H1 (cell line): Measurements from ENCODE around the gene MAPKAPK5. TPM values are rescaled to one million over a fixed set of nuclear protein-coding genes. Genes with fewer than 3 reads are reported as not detected.

Experiments
- CTCF ChIA-PET: fragments of 300-600 bp; sonication (Branson Sonifier 250); formaldehyde crosslinking; loops from one replicate; lab custom pipeline; 2021; ENCODE audit not compliant: partially characterized antibody; lab: Charles Lee
- POLR2A ChIA-PET: fragments of 300-600 bp; sonication (Branson Sonifier 250); formaldehyde crosslinking; loops from one replicate; lab custom pipeline; 2021; ENCODE audit warnings: inconsistent platforms; ENCODE audit not compliant: partially characterized antibody; lab: Charles Lee
- DNase-seq, 2 experiments: peaks; one replicate each; pipeline versions ENCODE4 v3.0.0 to v3.0.0-alpha.2; 2010 to 2022; ENCODE audit warnings: low spot score in 2 of 2, low read depth in 1 of 2, mixed read lengths in 1 of 2
- FAIRE-seq: peaks from 2 replicates; lab custom pipeline; 2011; peaks lifted over from hg19 to GRCh38; lab: Jason Lieb, UNC
- H2AFZ ChIP-seq: 2 replicates; pipeline ENCODE4 v1.8.1; 2012; ENCODE audit warnings: low read length, inconsistent platforms
- H2AK5ac ChIP-seq: 2 replicates; pipeline ENCODE4 v1.6.1; 2013; ENCODE audit warnings: low read depth, low read length
- H2BK120ac ChIP-seq: replicated peaks from 2 replicates; pipeline ENCODE3; 2013; ENCODE audit warnings: low read depth, low read length, inconsistent platforms
- H2BK12ac ChIP-seq: 2 replicates; pipeline ENCODE4 v1.6.1; 2013; ENCODE audit warnings: low read depth, low read length
- H2BK15ac ChIP-seq: 2 replicates; pipeline ENCODE4 v1.6.1; 2013; ENCODE audit warnings: low read length
- H2BK20ac ChIP-seq: 2 replicates; pipeline ENCODE4 v1.6.1; 2013; ENCODE audit warnings: low read length
- H2BK5ac ChIP-seq: 2 replicates; pipeline ENCODE4 v1.6.1; 2013; ENCODE audit warnings: low read depth, low read length
- H3K14ac ChIP-seq: 2 replicates; pipeline ENCODE4 v1.6.1; 2013; ENCODE audit warnings: inconsistent platforms; ENCODE audit not compliant: insufficient read length
- H3K18ac ChIP-seq: 2 replicates; pipeline ENCODE4 v1.6.1; 2013; ENCODE audit warnings: low read length; ENCODE audit errors: extremely low read depth
- H3K23ac ChIP-seq: 2 replicates; pipeline ENCODE4 v1.6.1; 2013; ENCODE audit warnings: inconsistent platforms; ENCODE audit not compliant: insufficient read length
- H3K23me2 ChIP-seq: 2 replicates; pipeline ENCODE4 v1.6.1; 2013; ENCODE audit warnings: low read depth, low read length
- H3K27ac ChIP-seq: 2 replicates; pipeline ENCODE4 v1.6.1; 2011; ENCODE audit warnings: low read depth, low read length, inconsistent platforms
- H3K27me3 ChIP-seq, 4 experiments: replicated peaks in 1 of 4; 1 replicate in 1 of 4; 2 replicates in 3 of 4; pipeline versions ENCODE4 v1.6.1 to v1.8.1; 2011 to 2013; ENCODE audit warnings: low read length in 3 of 4, mild to moderate bottlenecking in 3 of 4, inconsistent platforms in 2 of 4, mixed read lengths in 2 of 4, moderate library complexity in 1 of 4; ENCODE audit not compliant: control insufficient read depth in 3 of 4, insufficient read depth in 3 of 4; ENCODE audit errors: extremely low read depth in 1 of 4
- H3K36me3 ChIP-seq, 4 experiments: 2 replicates each; pipeline versions ENCODE4 v1.6.1 to v1.8.1; 2011 to 2013; ENCODE audit warnings: mild to moderate bottlenecking in 4 of 4, low read length in 3 of 4, moderate library complexity in 2 of 4, control low read depth in 1 of 4, inconsistent platforms in 1 of 4; ENCODE audit not compliant: insufficient read depth in 4 of 4, control insufficient read depth in 2 of 4
- H3K4ac ChIP-seq: replicated peaks from 2 replicates; pipeline ENCODE3; 2013; ENCODE audit warnings: low read length, low read depth, mixed read lengths, inconsistent platforms; ENCODE audit not compliant: insufficient read length
- H3K4me1 ChIP-seq, 4 experiments: replicated peaks in 1 of 4; 1 replicate in 1 of 4; 2 replicates in 3 of 4; pipeline versions ENCODE4 v1.6.1 to v1.8.1; 2011 to 2013; ENCODE audit warnings: low read length in 3 of 4, inconsistent platforms in 2 of 4, mixed read lengths in 1 of 4; ENCODE audit not compliant: insufficient read depth in 4 of 4, control insufficient read depth in 3 of 4
- H3K4me2 ChIP-seq, 2 experiments: 2 replicates each; pipeline versions ENCODE4 v1.6.1 to v1.8.1; 2011 to 2013; ENCODE audit warnings: low read depth in 2 of 2, low read length in 2 of 2, control low read depth in 1 of 2, inconsistent platforms in 1 of 2, mild to moderate bottlenecking in 1 of 2; ENCODE audit not compliant: insufficient read depth in 1 of 2
- H3K4me3 ChIP-seq, 4 experiments: fragments of 200-600, 300-600 bp in 1 of 4; sonication (generic), shearing (Covaris generic), sonication (Bioruptor Twin) in 1 of 4; 2 replicates each; pipeline versions ENCODE4 v1.5.1 to v1.8.1; 2011 to 2016; ENCODE audit warnings: low read length in 4 of 4, low read depth in 3 of 4, control low read depth in 2 of 4, inconsistent platforms in 2 of 4, mild to moderate bottlenecking in 2 of 4, mixed read lengths in 1 of 4, moderate library complexity in 1 of 4; ENCODE audit not compliant: insufficient read depth in 2 of 4; ENCODE audit errors: extremely low read depth in 1 of 4
- H3K56ac ChIP-seq: replicated peaks from 2 replicates; pipeline ENCODE3; 2013; ENCODE audit warnings: low read depth, mild to moderate bottlenecking, mixed read lengths, low read length, inconsistent platforms; ENCODE audit not compliant: insufficient read length
- H3K79me1 ChIP-seq: 2 replicates; pipeline ENCODE4 v1.6.1; 2013; ENCODE audit warnings: low read depth, low read length, control low read depth
- H3K79me2 ChIP-seq, 2 experiments: 2 replicates each; pipeline versions ENCODE4 v1.6.1 to v1.8.1; 2012 to 2013; ENCODE audit warnings: low read length in 2 of 2, mild to moderate bottlenecking in 2 of 2, inconsistent platforms in 1 of 2; ENCODE audit not compliant: insufficient read depth in 2 of 2, control insufficient read depth in 1 of 2
- H3K9ac ChIP-seq, 4 experiments: replicated peaks in 1 of 4; 1 replicate in 1 of 4; 2 replicates in 3 of 4; pipeline versions ENCODE4 v1.6.1 to v1.8.1; 2011 to 2013; ENCODE audit warnings: low read depth in 3 of 4, low read length in 3 of 4, control low read depth in 2 of 4, mild to moderate bottlenecking in 2 of 4, moderate library complexity in 2 of 4, inconsistent platforms in 1 of 4; ENCODE audit errors: extremely low read depth in 1 of 4
- H3K9me3 ChIP-seq, 2 experiments: 2 replicates each; pipeline versions ENCODE4 v1.6.1 to v1.8.1; 2012 to 2013; ENCODE audit warnings: mild to moderate bottlenecking in 2 of 2, moderate library complexity in 2 of 2, control low read depth in 1 of 2, inconsistent platforms in 1 of 2, low read depth in 1 of 2, low read length in 1 of 2, mixed read lengths in 1 of 2; ENCODE audit not compliant: insufficient read depth in 2 of 2
- H4K20me1 ChIP-seq, 2 experiments: replicated peaks in 1 of 2; 2 replicates each; pipeline versions ENCODE3 to v1.8.1; 2011 to 2013; ENCODE audit warnings: inconsistent platforms in 2 of 2, low read length in 2 of 2, mild to moderate bottlenecking in 1 of 2; ENCODE audit not compliant: insufficient read depth in 2 of 2, control insufficient read depth in 1 of 2
- H4K5ac ChIP-seq: 2 replicates; pipeline ENCODE4 v1.6.1; 2013; ENCODE audit warnings: low read length, low read depth, mixed read lengths, inconsistent platforms; ENCODE audit not compliant: insufficient read length
- H4K8ac ChIP-seq: 2 replicates; pipeline ENCODE4 v1.8.0; 2013; ENCODE audit warnings: mild to moderate bottlenecking, moderate library complexity, low read length, inconsistent platforms; ENCODE audit not compliant: insufficient read depth; ENCODE audit errors: extremely low read depth
- H4K91ac ChIP-seq: replicated peaks from 2 replicates; pipeline ENCODE3; 2013; ENCODE audit warnings: low read length, mixed read lengths, inconsistent platforms; ENCODE audit not compliant: insufficient read length
- BCL11A ChIP-seq, 2 experiments: IDR thresholded peaks; one replicate each; pipeline ENCODE4 v1.6.1; 2011; ENCODE audit warnings: low read depth in 2 of 2, low read length in 2 of 2, mild to moderate bottlenecking in 2 of 2
- EGR1 ChIP-seq: IDR thresholded peaks from 2 replicates; pipeline ENCODE4 v1.6.1; 2011; ENCODE audit warnings: low read depth, low read length, borderline replicate concordance
- JUN ChIP-seq: IDR thresholded peaks from 2 replicates; pipeline ENCODE4 v1.6.1; 2011; ENCODE audit warnings: low read depth, mild to moderate bottlenecking, improper control_type of control experiment, low read length
- JUND ChIP-seq: IDR thresholded peaks from 2 replicates; pipeline ENCODE4 v1.6.1; 2011; ENCODE audit warnings: mild to moderate bottlenecking, improper control_type of control experiment, low read length
- NRF1 ChIP-seq: IDR thresholded peaks from 2 replicates; pipeline ENCODE4 v1.6.1; 2011; ENCODE audit warnings: mild to moderate bottlenecking, low read depth, low read length, improper control_type of control experiment
- RAD21 ChIP-seq, 2 experiments: IDR thresholded peaks in 1 of 2; conservative IDR thresholded peaks in 1 of 2; 2 replicates each; pipeline ENCODE4 v1.6.1; 2011; ENCODE audit warnings: low read depth in 2 of 2, low read length in 2 of 2, improper control_type of control experiment in 1 of 2, inconsistent platforms in 1 of 2, mild to moderate bottlenecking in 1 of 2, moderate library complexity in 1 of 2
- RXRA ChIP-seq: IDR thresholded peaks from 2 replicates; pipeline ENCODE4 v1.6.1; 2011; ENCODE audit warnings: low read depth, mild to moderate bottlenecking, low read length, moderate library complexity; ENCODE audit not compliant: insufficient read depth
- SUZ12 ChIP-seq: fragments of 200-600 bp; sonication (generic); IDR thresholded peaks from 2 replicates; pipeline ENCODE4 v1.6.1; 2012; ENCODE audit warnings: mild to moderate bottlenecking, inconsistent platforms, low read length, moderate library complexity, mixed read lengths
- TBP ChIP-seq: IDR thresholded peaks from 2 replicates; pipeline ENCODE4 v1.6.1; 2011; ENCODE audit warnings: low read depth, low read length, improper control_type of control experiment
- TEAD4 ChIP-seq: IDR thresholded peaks from 2 replicates; pipeline ENCODE4 v1.6.1; 2012; ENCODE audit warnings: low read depth, low read length, inconsistent platforms, mixed read lengths
- WGBS, 2 experiments: shearing (Covaris generic) in 1 of 2; methylation state at CpG; one replicate each; pipeline versions ENCODE4 v1.1.6 to v1.1.7; 2013 to 2015; ENCODE audit warnings: low lambda C conversion rate in 2 of 2, mixed read lengths in 2 of 2, inconsistent platforms in 1 of 2, low coverage in 1 of 2, missing lambda C conversion rate in 1 of 2; ENCODE audit not compliant: insufficient replicate concordance in 2 of 2, insufficient coverage in 1 of 2, insufficient read length in 1 of 2; ENCODE audit errors: extremely low coverage in 1 of 2, missing lambda C conversion rate in 1 of 2; 5-methylcytosine and 5-hydroxymethylcytosine counted together
- polyA plus RNA-seq, 7 experiments: library from polyadenylated mRNA; depleted of rRNA in 3 of 7; stranded (reverse) in 5 of 7; unstranded in 2 of 7; fragments of >200 nt in 5 of 7; fragments of 200-250 nt in 2 of 7; gene quantifications; 1 replicate in 5 of 7; 2 replicates in 1 of 7; 4 replicates in 1 of 7; pipeline versions ENCODE4 v1.2.1 to v1.2.3, GENCODE V29; 2011 to 2013; ENCODE audit warnings: missing spikeins in 2 of 7, mixed read lengths in 2 of 7
- total RNA-seq: library from RNA; stranded (reverse); fragmentation: NEBNext Ultra II Directional; extraction: Animal tissue kit (Norgen Biotek cat#: 25700); gene quantifications from 2 replicates; pipeline ENCODE4 v1.2.1, GENCODE V29; 2021
- TF ChIP-seq, protein P1 (sequence below): IDR thresholded peaks from 2 replicates; pipeline ENCODE4 v1.6.1; 2012; ENCODE audit warnings: low read length, inconsistent platforms
- TF ChIP-seq, protein P2 (sequence below): IDR thresholded peaks from 2 replicates; pipeline ENCODE4 v1.6.1; 2012; ENCODE audit warnings: inconsistent platforms

MAPKAPK5 gene
- total and polyA plus RNA-seq, 2 of the 8 experiments (the other 6 are each of a cell fraction or from before 2014, with no cell fraction given) = 40.0 to 91.5 TPM

DNA sequence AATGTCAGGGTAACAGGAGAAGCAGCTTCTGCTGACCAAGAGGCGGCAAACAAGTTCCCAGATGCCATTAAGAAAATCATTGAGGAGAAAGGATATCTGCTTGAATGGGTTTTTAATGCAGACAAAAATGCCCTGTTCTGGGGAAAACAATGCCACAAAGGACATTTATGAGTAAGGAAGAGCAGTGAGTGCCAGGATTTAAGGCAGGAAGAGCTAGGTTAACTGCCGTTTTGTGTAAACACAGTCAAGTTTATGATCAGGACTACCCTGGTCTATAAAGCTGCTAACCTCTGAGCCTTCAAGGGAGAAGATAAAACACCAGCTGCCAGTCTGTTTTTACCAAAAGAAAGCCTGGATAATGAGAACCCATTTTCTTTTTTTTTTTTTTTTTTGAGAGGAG lies 8.5 kb downstream of the MAPKAPK5 start:
- ChIA-PET CTCF (no interaction called here), POLR2A (interaction anchor here (0.7 to 5.6 kb wide), 4 partner anchors 9 to 163 kb away, joined by 3 to 40 read pairs (median 6); partner anchors contain the start of genes ERP29, MAPKAPK5 and TMEM116)
- Histone ChIP-seq H3K23me2 (no peaks in the 10 kb centered on the region), H4K91ac (no peak overlapping the region), H3K79me1 (no peaks in the 10 kb centered on the region; the same call in none of the 2 replicates), H2BK12ac (no peak overlapping the region), H2AFZ (no peak overlapping the region), H3K56ac (no peak overlapping the region), H3K18ac (no peak overlapping the region), H2BK15ac (no peak overlapping the region), H2BK5ac (no peak overlapping the region), H4K8ac (no peak overlapping the region), H3K27ac (no peak overlapping the region), H3K9me3 (no peaks in the 10 kb centered on the region), H3K4me1 (no peaks in the 10 kb centered on the region), H4K5ac (no peak overlapping the region), H4K20me1 (peaks cover 0 to 5% of the 10 kb centered on the region in 2 experiments), H2BK120ac (no peak overlapping the region), H2BK20ac (no peak overlapping the region), H3K36me3 (peaks cover 0 to 9% (median 3%) of the 10 kb centered on the region in 4 experiments; a peak in 3 of 8 replicates), H3K27me3 (no peaks in the 10 kb centered on the region), H3K14ac (no peak overlapping the region), H3K23ac (no peak overlapping the region), H2AK5ac (no peak overlapping the region), H3K9ac (no peak overlapping the region), H3K4me2 (no peak overlapping the region), H3K4ac (no peak overlapping the region), H3K4me3 (no peak overlapping the region), H3K79me2 (peaks cover 7 to 97% of the 10 kb centered on the region in 2 experiments; a peak in 3 of 4 replicates)
- WGBS, 2 experiments = 89% methylated on average over 2 of the region's 2 CpGs; no CpG with 5 or more reads in 1 of the 2 experiments
- DNase-seq = no peak
- no peak for FAIRE-seq
- no peak for TF ChIP-seq BCL11A (IDR thresholded peaks at IDR 0.05; ENCODE audit: low read depth in 2 of 2, low read length in 2 of 2)
- TF ChIP-seq, protein P1, sequence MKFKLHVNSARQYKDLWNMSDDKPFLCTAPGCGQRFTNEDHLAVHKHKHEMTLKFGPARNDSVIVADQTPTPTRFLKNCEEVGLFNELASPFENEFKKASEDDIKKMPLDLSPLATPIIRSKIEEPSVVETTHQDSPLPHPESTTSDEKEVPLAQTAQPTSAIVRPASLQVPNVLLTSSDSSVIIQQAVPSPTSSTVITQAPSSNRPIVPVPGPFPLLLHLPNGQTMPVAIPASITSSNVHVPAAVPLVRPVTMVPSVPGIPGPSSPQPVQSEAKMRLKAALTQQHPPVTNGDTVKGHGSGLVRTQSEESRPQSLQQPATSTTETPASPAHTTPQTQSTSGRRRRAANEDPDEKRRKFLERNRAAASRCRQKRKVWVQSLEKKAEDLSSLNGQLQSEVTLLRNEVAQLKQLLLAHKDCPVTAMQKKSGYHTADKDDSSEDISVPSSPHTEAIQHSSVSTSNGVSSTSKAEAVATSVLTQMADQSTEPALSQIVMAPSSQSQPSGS = no peak
- TF ChIP-seq TEAD4 = no peak
- TF ChIP-seq SUZ12 = no peak
- no peak for TF ChIP-seq JUN
- TF ChIP-seq RXRA = no peak
- no peak for TF ChIP-seq NRF1
- no peak for TF ChIP-seq JUND
- TF ChIP-seq TBP = no peak
- no peak for TF ChIP-seq EGR1
- TF ChIP-seq, protein P2, sequence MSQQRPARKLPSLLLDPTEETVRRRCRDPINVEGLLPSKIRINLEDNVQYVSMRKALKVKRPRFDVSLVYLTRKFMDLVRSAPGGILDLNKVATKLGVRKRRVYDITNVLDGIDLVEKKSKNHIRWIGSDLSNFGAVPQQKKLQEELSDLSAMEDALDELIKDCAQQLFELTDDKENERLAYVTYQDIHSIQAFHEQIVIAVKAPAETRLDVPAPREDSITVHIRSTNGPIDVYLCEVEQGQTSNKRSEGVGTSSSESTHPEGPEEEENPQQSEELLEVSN = no peak
- no peak for TF ChIP-seq RAD21 (IDR thresholded peaks at IDR 0.05 in 1 of 2, conservative IDR thresholded peaks at IDR 0.05 in 1 of 2; ENCODE audit: low read depth in 2 of 2, low read length in 2 of 2)
